ENCODE measurements around the gene HES5. TPM values are rescaled to one million over a fixed set of nuclear protein-coding genes. Genes with fewer than 3 reads are reported as not detected.
A peak's percentile ranks its signal among the peaks of the same experiment; 100 is the strongest.

The HES5 gene
- total RNA-seq, 2 donors from 2014 or later = not detected

GRCh38 chr1:2488688-2489087 lies 41.4 kb downstream of the HES5 start:
- Mint-ChIP-seq H3K36me3 (ENCODE audit: low read depth) (peaks cover 5% of the 10 kb centered on the region), H3K27ac (no peak overlapping the region), H3K27me3 (no peaks in the 10 kb centered on the region), H3K9me3 (peaks cover 12% of the 10 kb centered on the region), H3K4me3 (no peak overlapping the region), H3K4me1 (peaks cover 6% of the 10 kb centered on the region)
- no peak for ATAC-seq (replicated peaks)

- H3K4me3 Mint-ChIP-seq = no peak overlapping the region
These were observed 43.5 kb downstream of the HES5 start for GRCh38 chr1:2486558-2486957.

GRCh38 chr1:2486041-2486440 lies 44.0 kb downstream of the HES5 start:
- ATAC-seq (replicated peaks) = no peak
- Mint-ChIP-seq H3K27me3 (no peaks in the 10 kb centered on the region), H3K9me3 (peaks cover 12% of the 10 kb centered on the region), H3K27ac (no peak overlapping the region), H3K4me3 (no peak overlapping the region), H3K36me3 (ENCODE audit: low read depth) (peaks cover 5% of the 10 kb centered on the region), H3K4me1 (peaks cover 6% of the 10 kb centered on the region)

More at GRCh38 chr1:2486558-2486957, 43.5 kb downstream of the HES5 start:
- Mint-ChIP-seq H3K36me3 (ENCODE audit: low read depth) (peaks cover 5% of the 10 kb centered on the region), H3K27ac (no peak overlapping the region), H3K9me3 (peaks cover 12% of the 10 kb centered on the region), H3K4me1 (peaks cover 6% of the 10 kb centered on the region), H3K27me3 (no peaks in the 10 kb centered on the region)
- no peak for ATAC-seq (replicated peaks)

- H3K27me3 Mint-ChIP-seq = no peaks in the 10 kb centered on the region
- H3K9me3 Mint-ChIP-seq = peaks cover 11% of the 10 kb centered on the region
- no peak for ATAC-seq (replicated peaks)
- peaks cover 5% of the 10 kb centered on the region for H3K36me3 Mint-ChIP-seq (ENCODE audit: low read depth)
- H3K4me1 Mint-ChIP-seq = peaks cover 6% of the 10 kb centered on the region
- H3K27ac Mint-ChIP-seq = no peak overlapping the region
- no peak overlapping the region for H3K4me3 Mint-ChIP-seq
These were observed 46.1 kb downstream of the HES5 start for GRCh38 chr1:2483970-2484369.

- ATAC-seq (replicated peaks) = no peak
- Mint-ChIP-seq H3K36me3 (ENCODE audit: low read depth) (peaks cover 4% of the 10 kb centered on the region), H3K4me1 (peaks cover 6% of the 10 kb centered on the region), H3K27ac (no peak overlapping the region), H3K27me3 (no peaks in the 10 kb centered on the region), H3K9me3 (peaks cover 3% of the 10 kb centered on the region), H3K4me3 (no peak overlapping the region)
These were observed 47.0 kb downstream of the HES5 start for GRCh38 chr1:2483026-2483425.

GRCh38 chr1:2482588-2482987 lies 47.5 kb downstream of the HES5 start:
- no peak overlapping the region for H3K4me3 Mint-ChIP-seq
- H3K9me3 Mint-ChIP-seq = no peaks in the 10 kb centered on the region
- H3K27me3 Mint-ChIP-seq = no peaks in the 10 kb centered on the region
- no peak for ATAC-seq (replicated peaks)
- H3K36me3 Mint-ChIP-seq (ENCODE audit: low read depth) = peaks cover under 1% of the 10 kb centered on the region
- peaks cover 6% of the 10 kb centered on the region for H3K4me1 Mint-ChIP-seq
- H3K27ac Mint-ChIP-seq = no peak overlapping the region

GRCh38 chr1:2481885-2482284 lies 48.2 kb downstream of the HES5 start:
- Mint-ChIP-seq H3K4me3 (no peak overlapping the region), H3K27me3 (no peaks in the 10 kb centered on the region), H3K9me3 (no peaks in the 10 kb centered on the region), H3K4me1 (peaks cover 6% of the 10 kb centered on the region), H3K36me3 (ENCODE audit: low read depth) (no peaks in the 10 kb centered on the region), H3K27ac (no peak overlapping the region)
- peak; percentile 12 for ATAC-seq (replicated peaks)

- Mint-ChIP-seq H3K9me3 (no peaks in the 10 kb centered on the region), H3K4me3 (no peak overlapping the region), H3K27ac (no peak overlapping the region), H3K27me3 (no peaks in the 10 kb centered on the region), H3K4me1 (peaks cover 6% of the 10 kb centered on the region), H3K36me3 (ENCODE audit: low read depth) (no peaks in the 10 kb centered on the region)
- ATAC-seq (replicated peaks) = no peak
These were observed 49.1 kb downstream of the HES5 start for GRCh38 chr1:2480986-2481364.

GRCh38 chr1:2480236-2480985 lies 49.7 kb downstream of the HES5 start:
- no peak overlapping the region for H3K4me3 Mint-ChIP-seq
- peak; percentile 13 for ATAC-seq (replicated peaks)
- H3K4me1 Mint-ChIP-seq = peaks cover 6% of the 10 kb centered on the region
- no peaks in the 10 kb centered on the region for H3K27me3 Mint-ChIP-seq
- H3K9me3 Mint-ChIP-seq = no peaks in the 10 kb centered on the region
- no peak overlapping the region for H3K27ac Mint-ChIP-seq
- no peaks in the 10 kb centered on the region for H3K36me3 Mint-ChIP-seq (ENCODE audit: low read depth)

- Mint-ChIP-seq H3K36me3 (ENCODE audit: low read depth) (no peaks in the 10 kb centered on the region), H3K27me3 (no peaks in the 10 kb centered on the region), H3K4me1 (peaks cover 6% of the 10 kb centered on the region), H3K4me3 (no peak overlapping the region), H3K9me3 (no peaks in the 10 kb centered on the region), H3K27ac (no peak overlapping the region)
- no peak for ATAC-seq (replicated peaks)
These were observed 50.4 kb downstream of the HES5 start for GRCh38 chr1:2479618-2480017.

- Mint-ChIP-seq H3K36me3 (ENCODE audit: low read depth) (no peaks in the 10 kb centered on the region), H3K9me3 (no peaks in the 10 kb centered on the region), H3K4me3 (no peak overlapping the region), H3K27me3 (no peaks in the 10 kb centered on the region), H3K4me1 (peaks cover 4% of the 10 kb centered on the region), H3K27ac (no peak overlapping the region)
- no peak for ATAC-seq (replicated peaks)
These were observed 50.9 kb downstream of the HES5 start for GRCh38 chr1:2479186-2479585.

Other genes with a start within 250 kb of the HES5 start
- gene MORN1, start 138.7 kb downstream of the HES5 start, total RNA-seq = 1 to 10 TPM; 4.4 to 5.3 TPM
- gene RER1, start 138.4 kb downstream of the HES5 start, total RNA-seq = 100 to 1,000 TPM; 120 to 180 TPM
- gene PEX10, start 117.7 kb downstream of the HES5 start, total RNA-seq = 10 to 100 TPM; 10.0 to 13.1 TPM
- 10 to 100 TPM in 1 of 2 donors, 1 to 10 TPM in 1; 3.4 to 28.1 TPM for gene PLCH2, start 54.0 kb downstream of the HES5 start, total RNA-seq
- gene PANK4, start 3.7 kb downstream of the HES5 start, total RNA-seq = 10 to 100 TPM; 41.7 to 54.9 TPM
- gene TNFRSF14, start 26.1 kb upstream of the HES5 start, total RNA-seq = 100 to 1,000 TPM in 1 of 2 donors, 10 to 100 TPM in 1; 93.2 to 299 TPM
- gene PRXL2B, start 56.5 kb upstream of the HES5 start, total RNA-seq = 10 to 100 TPM; 27.4 to 36.3 TPM
- under 1 TPM; 0.54 to 0.87 TPM for gene MMEL1, start 102.8 kb upstream of the HES5 start, total RNA-seq

Measured in activated T-helper 17 cell treated with anti-CD3 and anti-CD28 coated beads, Interleukin-2, amount 50 U/mL, for 72 hours (primary cell).